SK-N-SH (cell line): Measurements from ENCODE around the gene KRTAP4-12. TPM values are rescaled to one million over a fixed set of nuclear protein-coding genes. Genes with fewer than 3 reads are reported as not detected.

Source experiments
- CTCF ChIA-PET: fragments of 300-600, 350-600 bp; formaldehyde crosslinking; extraction: SDS; loops from one replicate; lab custom pipeline; 2021; lab: Yijun Ruan, JAX
- POLR2A ChIA-PET: fragments of 350-600 bp; sonication (Branson Sonifier 250); formaldehyde crosslinking; extraction: SDS; loops from one replicate; lab custom pipeline; 2020; ENCODE audit warnings: antibody characterized with exemption, inconsistent platforms; lab: Yijun Ruan, JAX
- DNase-seq: peaks from one replicate; pipeline ENCODE4 v3.0.0; 2012
- H2AFZ ChIP-seq: fragments of 200-600 bp; sonication (generic); 2 replicates; pipeline ENCODE4 v1.8.1; 2016; ENCODE audit warnings: antibody characterized with exemption, mild to moderate bottlenecking, low read depth
- H3F3A ChIP-seq: fragments of 200-600 bp; sonication (generic); replicated peaks from 2 replicates; pipeline ENCODE3; 2016; ENCODE audit warnings: antibody characterized with exemption, mild to moderate bottlenecking; ENCODE audit not compliant: insufficient read depth
- H3K27ac ChIP-seq, 2 experiments: fragments of 200-500 bp in 1 of 2; fragments of 200-600 bp in 1 of 2; sonication (Bioruptor generic) in 1 of 2; sonication (generic), shearing (Covaris generic) in 1 of 2; 2 replicates each; pipeline versions ENCODE4 v1.5.1 to v1.6.1; 2014 to 2016; ENCODE audit warnings: low read depth in 2 of 2, inconsistent platforms in 1 of 2, low read length in 1 of 2, mild to moderate bottlenecking in 1 of 2, mixed read lengths in 1 of 2
- H3K27me3 ChIP-seq: fragments of 200-600 bp; sonication (generic), shearing (Covaris generic); 2 replicates; pipeline ENCODE4 v1.6.1; 2016; ENCODE audit warnings: mixed run types; ENCODE audit not compliant: insufficient read depth
- H3K36me3 ChIP-seq, 2 experiments: fragments of 200-500 bp in 1 of 2; fragments of 200-600 bp in 1 of 2; sonication (Bioruptor generic) in 1 of 2; sonication (generic) in 1 of 2; replicated peaks in 1 of 2; 2 replicates each; pipeline versions ENCODE3 to v1.5.1; 2014 to 2016; ENCODE audit warnings: low read length in 1 of 2, mild to moderate bottlenecking in 1 of 2; ENCODE audit not compliant: insufficient read depth in 2 of 2, control insufficient read depth in 1 of 2
- H3K4me1 ChIP-seq, 2 experiments: fragments of 200-500 bp in 1 of 2; fragments of 200-600 bp in 1 of 2; sonication (Bioruptor generic) in 1 of 2; sonication (generic), shearing (Covaris generic) in 1 of 2; 2 replicates each; pipeline versions ENCODE4 v1.5.1 to v1.6.1; 2014 to 2016; ENCODE audit warnings: low read depth in 1 of 2, low read length in 1 of 2, mixed run types in 1 of 2; ENCODE audit not compliant: insufficient read depth in 2 of 2, control insufficient read depth in 1 of 2
- H3K4me2 ChIP-seq: fragments of 200-600 bp; sonication (generic), shearing (Covaris generic); 2 replicates; pipeline ENCODE4 v1.6.1; 2017; ENCODE audit warnings: mixed run types
- H3K4me3 ChIP-seq, 2 experiments: fragments of 200-500 bp in 1 of 2; fragments of 200-600 bp in 1 of 2; sonication (Bioruptor generic) in 1 of 2; sonication (generic), shearing (Covaris generic) in 1 of 2; 2 replicates each; pipeline versions ENCODE4 v1.5.1 to v1.8.1; 2014 to 2016; ENCODE audit warnings: low read depth in 2 of 2, inconsistent platforms in 1 of 2, low read length in 1 of 2, mild to moderate bottlenecking in 1 of 2, mixed read lengths in 1 of 2, moderate library complexity in 1 of 2
- H3K79me2 ChIP-seq: fragments of 200-600 bp; sonication (generic); 2 replicates; pipeline ENCODE4 v1.8.1; 2017; ENCODE audit warnings: mild to moderate bottlenecking; ENCODE audit not compliant: insufficient read depth
- H3K9ac ChIP-seq: fragments of 200-600 bp; sonication (generic); 2 replicates; pipeline ENCODE4 v1.6.1; 2017; ENCODE audit warnings: mixed run types
- H3K9me2 ChIP-seq: fragments of 200-600 bp; sonication (generic); 2 replicates; pipeline ENCODE4 v1.6.1; 2017; ENCODE audit warnings: mixed run types
- H3K9me3 ChIP-seq: fragments of 200-600 bp; sonication (generic); 2 replicates; pipeline ENCODE4 v1.6.1; 2017; ENCODE audit warnings: mixed run types, mild to moderate bottlenecking, moderate library complexity
- H4K20me1 ChIP-seq: fragments of 200-600 bp; sonication (generic); 2 replicates; pipeline ENCODE4 v1.6.1; 2017; ENCODE audit warnings: mild to moderate bottlenecking, mixed run types; ENCODE audit not compliant: insufficient read depth
- CHD2 ChIP-seq: fragments of 150-350 bp; IDR thresholded peaks from 2 replicates; pipeline ENCODE4 v1.6.1; 2018; ENCODE audit warnings: low read length; ENCODE audit not compliant: partially characterized antibody
- EZH2phosphoT487 ChIP-seq: fragments of 200-600 bp; sonication (generic); IDR thresholded peaks from 2 replicates; pipeline ENCODE4 v1.6.1; 2017; ENCODE audit warnings: low read depth, mixed run types, mild to moderate bottlenecking, antibody characterized with exemption, moderate library complexity, borderline replicate concordance
- FOSL2 ChIP-seq: IDR thresholded peaks from 2 replicates; pipeline ENCODE4 v1.4.0; 2012; ENCODE audit warnings: low read depth, mild to moderate bottlenecking, moderate library complexity, borderline replicate concordance
- FOXJ3 ChIP-seq: sonication (generic); formaldehyde crosslinking; IDR thresholded peaks from 2 replicates; pipeline ENCODE4 v1.5.1; 2020; ENCODE audit warnings: mild to moderate bottlenecking, missing genetic modification reagents
- FOXM1 ChIP-seq: IDR thresholded peaks from 2 replicates; pipeline ENCODE4 v1.4.0; 2012; ENCODE audit warnings: low read depth, mild to moderate bottlenecking
- IRF3 ChIP-seq: fragments of 150-350 bp; IDR thresholded peaks from 2 replicates; pipeline ENCODE4 v1.6.1; 2016; ENCODE audit warnings: mild to moderate bottlenecking, low read depth, low read length
- MAX ChIP-seq: IDR thresholded peaks from 2 replicates; pipeline ENCODE4 v1.4.0; 2012; ENCODE audit warnings: low read depth
- MXI1 ChIP-seq: IDR thresholded peaks from 2 replicates; pipeline ENCODE4 v1.6.1; 2012; ENCODE audit warnings: mild to moderate bottlenecking, low read depth, low read length, improper control_type of control experiment
- NFIC ChIP-seq: IDR thresholded peaks from 2 replicates; pipeline ENCODE4 v1.4.0; 2012; ENCODE audit warnings: borderline replicate concordance
- PBX3 ChIP-seq: IDR thresholded peaks from 2 replicates; pipeline ENCODE4; 2012
- RAD21 ChIP-seq: IDR thresholded peaks from 2 replicates; pipeline ENCODE4 v1.6.1; 2012; ENCODE audit warnings: mild to moderate bottlenecking, low read length
- REST ChIP-seq: IDR thresholded peaks from 2 replicates; pipeline ENCODE4 v1.6.1; 2012; ENCODE audit warnings: mild to moderate bottlenecking, low read depth, low read length, moderate library complexity
- SMC3 ChIP-seq: IDR thresholded peaks from 2 replicates; pipeline ENCODE4 v1.6.1; 2012; ENCODE audit warnings: low read depth, low read length, improper control_type of control experiment
- TAF1 ChIP-seq: IDR thresholded peaks from 2 replicates; pipeline ENCODE4 v1.6.1; 2012; ENCODE audit warnings: low read depth, mild to moderate bottlenecking, low read length, moderate library complexity, borderline replicate concordance
- TCF12 ChIP-seq: IDR thresholded peaks from 2 replicates; pipeline ENCODE4 v1.4.0; 2012
- USF1 ChIP-seq: IDR thresholded peaks from 2 replicates; pipeline ENCODE4 v1.4.0; 2012; ENCODE audit warnings: low read depth, borderline replicate concordance
- USF2 ChIP-seq: fragments of 150-350 bp; IDR thresholded peaks from 2 replicates; pipeline ENCODE4 v1.6.1; 2017; ENCODE audit warnings: antibody characterized with exemption, low read length, low read depth, borderline replicate concordance
- YY1 ChIP-seq: IDR thresholded peaks from 2 replicates; pipeline ENCODE4 v1.4.0; 2012; ENCODE audit warnings: low read depth, mild to moderate bottlenecking
- ZBTB33 ChIP-seq: IDR thresholded peaks from 2 replicates; pipeline ENCODE4 v1.4.0; 2012; ENCODE audit warnings: low read depth, borderline replicate concordance
- WGBS: methylation state at CpG from one replicate; pipeline ENCODE4 v1.1.6; 2017; ENCODE audit warnings: low lambda C conversion rate; 5-methylcytosine and 5-hydroxymethylcytosine counted together
- polyA plus RNA-seq, 3 experiments: library from polyadenylated mRNA; depleted of rRNA; stranded (reverse); fragments of >200 nt; gene quantifications; 2 replicates each; pipeline ENCODE4 v1.2.3, GENCODE V29; 2012

Gene KRTAP4-12
- polyA plus RNA-seq, 1 of the 3 experiments (the other 2 are of a cell fraction): not detected

- ChIA-PET POLR2A (no interaction called here), CTCF (interaction anchor here (1.0 to 1.1 kb wide), 2 partner anchors 381 kb away, joined by 4 to 5 read pairs; no protein-coding TSS in a partner anchor)
- Histone ChIP-seq H3K4me2 (no peak within 1 kb of the TSS), H2AFZ (no peak within 1 kb of the TSS), H3K36me3 (no peaks in the 10 kb centered on the region), H3K4me1 (no peaks in the 10 kb centered on the region), H4K20me1 (no peaks in the 10 kb centered on the region), H3K4me3 (no peak within 1 kb of the TSS), H3K9me2 (no peaks in the 10 kb centered on the region), H3K79me2 (no peaks in the 10 kb centered on the region), H3K27me3 (peaks cover 30% of the 10 kb centered on the region), H3K9ac (no peak within 1 kb of the TSS), H3K27ac (no peak within 1 kb of the TSS), H3F3A (no peaks in the 10 kb centered on the region), H3K9me3 (no peaks in the 10 kb centered on the region)
- DNase-seq: no peak
- WGBS: 0% methylated on average over 1 of the region's 1 CpG
- TF ChIP-seq FOXJ3 (no peak), IRF3 (no peak), EZH2phosphoT487 (no peak), MXI1 (no peak), NFIC (no peak), FOXM1 (no peak), YY1 (no peak), MAX (no peak), CHD2 (no peak), SMC3 (no peak), FOSL2 (no peak)
Observed at GRCh38 chr17:41168121-41168520, 44.1 kb upstream of the KRTAP4-12 start, which contains the start of gene KRTAP4-3. Gene KRTAP4-3, minus strand, starts transcription at chr17:41168221. Its CDS starts 49 bp downstream, at chr17:41168172.

GRCh38 chr17:41167561-41167960 lies 43.6 kb upstream of the KRTAP4-12 start:
- no peaks in the 10 kb centered on the region for H3K9me2 ChIP-seq
- no peak for DNase-seq
- no peak overlapping the region for H3K27ac ChIP-seq
- H4K20me1 ChIP-seq: no peaks in the 10 kb centered on the region
- ChIA-PET POLR2A (no interaction called here), CTCF (interaction anchor here (1.1 kb wide), 1 partner anchor 381 kb away, joined by 4 read pairs; no protein-coding TSS in a partner anchor)
- H3K9me3 ChIP-seq: no peaks in the 10 kb centered on the region
- no peak overlapping the region for H3K9ac ChIP-seq
- H3F3A ChIP-seq: no peaks in the 10 kb centered on the region
- H3K4me3 ChIP-seq: no peak overlapping the region
- no peaks in the 10 kb centered on the region for H3K4me1 ChIP-seq
- H3K79me2 ChIP-seq: no peaks in the 10 kb centered on the region
- H3K36me3 ChIP-seq: no peaks in the 10 kb centered on the region
- H3K4me2 ChIP-seq: no peak overlapping the region
- H2AFZ ChIP-seq: no peak overlapping the region
- H3K27me3 ChIP-seq: peaks cover 30% of the 10 kb centered on the region
- WGBS: 41% methylated on average over 4 of the region's 7 CpGs
- TF ChIP-seq PBX3 (no peak), REST (no peak), RAD21 (no peak), TCF12 (no peak), ZBTB33 (no peak), USF2 (no peak), TAF1 (no peak), USF1 (no peak)
